CD4-positive, alpha-beta T cell treated with Interleukin-15 for 4 hours (primary cell): ENCODE data around the gene METTL24.

Experiments
- DNase-seq: peaks from one replicate; pipeline ENCODE4 v3.0.0-alpha.2; 2020; ENCODE audit warnings: low spot score

The METTL24 gene

DNA sequence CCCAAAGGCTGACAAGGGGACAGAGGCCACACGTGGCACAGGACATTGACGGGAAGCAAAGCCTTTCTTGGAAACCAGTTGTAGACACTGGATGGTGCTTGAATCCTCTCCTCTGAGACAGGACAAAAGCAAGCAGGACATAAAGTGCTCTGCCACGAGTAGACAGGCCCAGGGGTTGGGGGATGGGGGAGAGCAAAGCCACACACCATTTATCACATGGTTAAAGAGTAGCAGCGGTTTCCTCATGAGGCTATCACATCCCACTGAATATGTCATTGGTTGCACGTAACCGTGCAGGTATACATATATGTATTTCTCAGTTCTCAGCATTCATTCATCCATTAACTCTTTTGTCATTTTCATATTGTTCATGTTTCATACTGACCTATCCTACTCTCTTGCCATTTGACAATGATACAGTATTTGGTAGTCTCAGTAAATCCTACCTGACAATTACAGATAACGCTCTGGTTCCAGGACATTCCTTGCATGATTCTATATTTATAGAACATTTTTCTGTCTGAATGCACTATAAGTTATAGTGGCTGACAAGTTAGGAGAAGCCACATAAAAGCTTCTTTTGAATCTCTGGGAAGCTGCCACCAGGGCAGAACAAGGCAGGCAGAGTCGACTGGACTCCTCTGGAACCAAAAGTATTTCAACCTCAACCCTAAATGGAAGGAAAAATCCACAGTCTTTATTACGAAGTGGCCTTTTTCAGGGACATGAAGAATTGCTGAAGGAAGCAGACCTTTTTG lies 23.5 kb downstream of the METTL24 start:
- no peak for DNase-seq

DNA sequence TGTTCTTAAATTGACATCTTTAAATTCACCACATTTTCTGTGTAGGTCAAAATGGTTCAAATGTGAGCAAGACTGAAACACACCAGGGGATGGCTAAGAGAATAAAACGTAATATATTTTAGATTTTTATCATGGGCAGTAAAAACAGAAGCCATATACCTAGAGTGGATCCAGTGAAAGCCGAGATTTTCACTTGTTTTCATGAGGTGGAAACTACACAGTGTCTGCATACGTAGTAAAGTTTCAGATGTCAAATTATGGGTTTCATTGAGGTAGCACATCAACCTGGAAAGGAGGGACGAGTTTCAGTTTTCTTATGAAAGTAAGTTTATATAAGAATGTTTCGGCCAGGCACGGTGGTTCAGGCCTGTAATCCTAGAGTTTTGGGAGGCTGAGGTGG lies 25.9 kb downstream of the METTL24 start:
- no peak for DNase-seq

DNA sequence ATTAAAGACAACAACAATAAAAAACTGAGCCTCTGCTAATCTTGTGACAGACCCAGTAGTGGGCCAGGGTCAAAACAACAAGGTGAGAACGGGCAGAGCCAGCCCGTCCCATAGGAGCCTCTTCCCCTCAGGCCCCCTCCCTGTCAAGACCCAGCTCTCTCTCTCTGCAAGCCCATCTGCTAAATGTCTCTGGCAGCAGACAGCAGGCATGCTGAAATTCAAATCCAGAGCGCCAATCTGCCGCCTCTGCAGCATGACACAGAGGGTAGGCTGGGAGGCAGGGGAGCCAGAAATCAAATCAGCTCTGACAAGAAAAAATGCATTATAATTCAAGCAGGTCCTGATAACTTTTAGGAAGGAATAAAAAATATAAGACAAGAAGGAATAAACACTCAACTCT lies 26.3 kb downstream of the METTL24 start:
- no peak for DNase-seq

DNA sequence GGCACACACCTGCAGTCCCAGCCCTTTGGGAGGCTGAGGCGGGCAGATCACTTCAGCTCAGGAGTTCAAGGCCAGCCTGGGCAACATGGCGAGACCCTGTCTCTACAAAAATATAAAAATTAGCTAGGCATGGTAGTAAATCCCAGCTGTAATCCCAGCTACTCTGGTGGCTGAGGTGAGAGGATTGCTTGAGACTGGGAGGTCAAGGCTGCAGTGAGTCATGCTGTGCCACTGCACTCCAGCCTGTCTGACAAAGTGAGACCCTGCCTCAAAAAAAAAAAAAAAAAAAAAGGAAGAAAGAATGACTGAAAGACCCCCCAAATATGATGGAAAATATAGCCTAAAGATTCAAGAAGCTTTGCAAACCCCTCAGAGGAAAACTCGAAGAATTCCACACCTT lies 26.8 kb downstream of the METTL24 start:
- DNase-seq, result no peak

DNA sequence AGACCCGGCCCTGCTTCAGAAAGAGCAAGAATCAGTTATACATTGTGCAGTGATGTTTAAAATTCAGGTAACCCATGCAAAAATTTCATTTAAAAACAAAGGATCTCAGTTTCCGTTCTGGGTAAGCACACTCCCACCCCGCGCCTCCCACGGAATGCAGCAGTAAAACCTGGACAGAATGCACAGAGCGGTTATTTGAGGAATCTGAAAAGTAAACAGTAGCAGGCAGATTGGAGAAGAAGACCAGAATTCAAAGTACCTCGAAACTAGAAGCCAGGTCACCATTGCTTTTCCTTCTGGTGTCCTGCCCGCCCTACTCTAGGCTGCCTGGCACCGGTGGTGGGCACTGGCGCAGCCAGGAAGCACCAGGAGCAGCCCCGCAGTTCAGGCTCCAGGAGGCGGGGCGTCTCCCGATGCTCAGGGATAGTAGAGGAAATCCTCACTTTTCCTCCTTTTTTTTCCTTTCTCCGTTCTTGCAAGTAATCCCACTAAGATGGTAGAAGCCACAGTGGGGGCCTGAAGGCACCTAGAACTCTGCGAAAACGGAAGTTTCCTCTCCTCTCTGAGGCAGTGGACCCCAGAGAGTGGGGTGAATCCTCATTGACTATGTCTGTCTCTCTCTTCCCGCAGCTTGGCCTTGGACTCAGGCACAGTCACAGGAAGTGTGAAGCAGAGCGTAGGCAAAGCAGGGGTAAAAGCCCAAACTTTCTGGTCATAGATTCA lies 28.3 kb downstream of the METTL24 start:
- DNase-seq, result no peak

DNA sequence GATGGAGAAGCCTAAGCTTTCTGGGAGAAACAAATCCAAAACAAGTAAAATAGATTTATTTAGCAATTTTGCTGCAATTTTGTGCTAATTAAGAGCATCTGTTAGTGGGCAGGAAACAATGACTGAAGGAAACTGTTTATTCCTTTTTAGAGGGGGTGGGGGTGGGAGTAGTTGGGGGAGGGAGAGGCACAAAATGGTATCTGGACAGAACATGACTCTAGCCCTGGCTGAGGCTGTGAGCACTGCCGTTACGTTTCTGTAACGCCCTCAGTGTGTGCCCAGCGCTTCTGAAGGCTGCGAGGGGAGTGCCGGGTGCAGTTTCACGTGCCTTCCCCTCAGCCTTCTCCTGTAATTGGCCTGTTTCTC lies 28.8 kb downstream of the METTL24 start:
- no peak for DNase-seq

DNA sequence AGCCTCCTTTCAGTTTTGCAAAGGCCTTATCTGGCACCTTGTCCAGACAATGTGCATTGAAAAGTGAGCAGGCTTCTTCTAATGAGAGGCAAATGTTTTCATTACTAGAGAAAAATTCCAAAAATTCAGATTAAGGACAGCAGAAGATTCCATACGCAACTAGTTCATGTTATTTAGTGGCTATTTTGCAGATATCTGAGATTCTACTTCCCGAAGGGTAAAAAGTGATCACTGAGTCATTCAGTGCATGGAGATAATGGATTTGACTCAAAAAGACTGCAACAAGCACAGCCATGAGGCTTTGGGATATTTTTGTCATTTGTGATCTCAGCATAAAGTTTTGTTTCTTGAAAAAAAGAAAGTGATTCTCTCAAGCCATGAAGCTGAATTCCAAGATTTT lies 29.9 kb downstream of the METTL24 start:
- DNase-seq, result no peak

DNA sequence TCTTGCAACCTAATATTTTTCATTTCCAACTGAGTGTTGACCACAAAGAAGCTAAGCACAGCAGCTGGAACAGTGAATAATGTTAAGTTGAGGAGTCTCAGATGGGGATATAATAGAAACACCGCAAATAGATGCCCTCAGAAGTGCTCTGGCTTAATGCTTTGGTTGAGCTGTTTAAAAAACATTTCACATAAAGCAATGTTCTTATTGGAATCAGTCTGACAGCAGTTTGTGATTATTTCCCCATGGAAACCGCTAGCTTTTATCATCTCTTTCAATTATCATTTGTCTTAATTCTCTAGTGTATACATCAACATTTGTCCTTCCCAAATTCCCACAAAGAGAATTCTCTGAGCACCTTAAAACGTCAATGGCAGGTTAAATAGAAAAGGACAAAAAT lies 30.8 kb downstream of the METTL24 start:
- no peak for DNase-seq

DNA sequence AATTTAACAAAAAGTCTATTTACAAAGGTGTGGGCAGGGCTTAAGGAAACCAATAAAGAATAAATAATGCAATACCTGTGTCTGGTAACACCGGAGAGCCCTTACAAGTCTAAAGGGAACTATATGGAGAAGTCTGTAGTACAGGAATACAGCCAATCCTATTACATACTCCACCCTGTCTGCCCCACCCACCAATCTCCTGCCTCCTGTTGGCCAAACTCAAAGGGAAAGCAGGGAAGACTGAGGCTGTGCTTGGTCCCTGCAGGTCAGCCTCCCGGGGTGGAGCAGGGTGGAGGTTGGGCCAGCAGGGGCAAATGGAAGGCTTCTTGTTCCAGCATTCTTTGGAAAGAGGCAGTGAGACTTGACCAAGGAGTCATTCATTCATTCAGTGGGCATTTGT lies 31.5 kb downstream of the METTL24 start:
- DNase-seq, result no peak

DNA sequence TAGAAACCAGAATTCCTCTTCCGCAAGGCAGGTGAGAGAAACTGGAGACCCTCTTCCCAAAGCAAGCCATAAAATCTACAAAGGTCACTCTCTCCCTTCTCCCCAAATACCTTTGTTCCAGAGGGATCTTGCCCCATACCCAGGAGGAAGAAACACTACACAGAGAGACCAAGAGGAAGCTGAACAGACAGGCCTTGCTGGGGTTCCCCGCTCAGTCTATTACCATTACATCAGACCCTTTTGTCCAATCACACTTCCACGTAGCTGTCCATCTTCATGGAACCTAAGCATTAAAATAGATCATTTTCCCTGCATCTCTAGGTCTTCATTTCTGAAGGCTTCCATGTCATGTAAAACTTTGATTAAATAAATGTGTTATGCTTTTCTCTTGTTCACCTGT lies 32.1 kb downstream of the METTL24 start:
- no peak for DNase-seq

DNA sequence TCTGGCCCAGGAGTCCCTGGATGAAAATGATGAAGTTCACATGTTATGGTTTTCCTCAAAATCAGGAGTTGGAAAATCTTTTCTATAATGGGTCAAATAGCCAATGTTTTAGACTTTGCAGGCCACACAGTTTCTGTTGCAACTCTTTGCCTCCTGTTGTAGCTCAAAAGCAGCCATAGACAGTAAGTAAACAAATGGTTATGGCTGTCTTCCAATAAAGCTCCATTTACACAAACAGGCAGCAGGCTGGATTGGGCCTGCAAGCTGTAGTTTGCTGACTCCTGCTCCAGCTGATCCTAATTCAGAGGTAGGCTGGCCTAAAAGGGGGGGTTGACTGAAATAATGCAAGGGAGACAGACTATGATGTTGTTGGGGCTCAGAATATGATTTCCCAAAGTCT lies 33.0 kb downstream of the METTL24 start:
- no peak for DNase-seq

DNA sequence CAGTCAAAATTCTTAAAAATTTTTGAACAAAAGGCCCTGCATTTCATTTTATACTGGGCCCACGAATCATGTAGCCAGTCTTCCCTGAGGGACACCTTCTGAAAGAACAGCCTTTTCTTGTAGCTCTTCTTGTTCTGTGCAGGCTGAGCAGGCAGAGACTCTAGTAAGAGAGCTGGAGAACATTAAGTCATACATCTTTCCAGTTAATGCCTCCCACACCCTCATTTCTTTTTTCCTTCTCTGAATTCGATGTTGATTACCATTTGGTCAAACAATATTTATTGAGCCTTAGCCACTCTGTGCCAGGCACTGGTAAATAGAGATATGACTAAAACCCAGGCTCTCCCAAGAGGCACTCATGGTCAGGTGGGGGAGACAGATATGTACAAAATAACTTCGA lies 33.6 kb downstream of the METTL24 start:
- DNase-seq, result no peak

DNA sequence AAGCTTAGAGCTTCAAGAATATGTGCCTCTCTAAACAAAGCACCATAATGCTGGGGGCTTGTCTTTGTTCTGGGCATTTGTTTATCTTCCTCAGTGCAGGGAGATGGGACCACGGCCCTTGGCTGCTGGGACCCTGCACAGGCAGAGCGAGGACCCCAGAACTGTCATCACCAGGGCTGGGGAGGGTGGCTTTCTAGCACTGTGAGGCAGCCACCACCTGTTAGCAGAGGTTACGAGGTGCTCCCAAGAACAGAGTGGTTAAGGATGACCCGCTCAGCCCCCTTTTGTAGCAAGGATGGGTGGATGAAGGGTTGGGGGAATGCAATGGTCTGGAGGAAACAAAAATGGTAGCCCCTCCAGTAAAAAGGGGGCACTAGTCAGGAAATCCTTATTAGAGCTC lies 34.9 kb downstream of the METTL24 start:
- no peak for DNase-seq

DNA sequence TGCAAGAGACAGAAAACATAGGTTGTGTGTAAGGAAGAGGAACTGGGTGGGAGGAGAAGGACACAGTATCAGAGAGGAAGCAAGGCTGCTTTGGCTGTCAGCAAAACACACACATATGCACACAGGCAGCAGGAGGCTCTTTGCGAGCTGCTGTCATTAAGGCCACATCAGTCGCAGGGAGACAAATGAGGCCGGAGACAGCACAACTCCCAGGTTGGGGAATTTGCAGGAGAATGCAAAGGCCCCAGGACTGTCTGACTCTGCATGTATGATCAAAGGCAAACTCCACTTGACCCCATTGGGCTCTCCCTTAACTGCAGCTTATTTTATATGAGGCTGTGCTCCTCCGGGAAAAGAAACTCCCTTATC lies 35.3 kb downstream of the METTL24 start:
- DNase-seq, result no peak

DNA sequence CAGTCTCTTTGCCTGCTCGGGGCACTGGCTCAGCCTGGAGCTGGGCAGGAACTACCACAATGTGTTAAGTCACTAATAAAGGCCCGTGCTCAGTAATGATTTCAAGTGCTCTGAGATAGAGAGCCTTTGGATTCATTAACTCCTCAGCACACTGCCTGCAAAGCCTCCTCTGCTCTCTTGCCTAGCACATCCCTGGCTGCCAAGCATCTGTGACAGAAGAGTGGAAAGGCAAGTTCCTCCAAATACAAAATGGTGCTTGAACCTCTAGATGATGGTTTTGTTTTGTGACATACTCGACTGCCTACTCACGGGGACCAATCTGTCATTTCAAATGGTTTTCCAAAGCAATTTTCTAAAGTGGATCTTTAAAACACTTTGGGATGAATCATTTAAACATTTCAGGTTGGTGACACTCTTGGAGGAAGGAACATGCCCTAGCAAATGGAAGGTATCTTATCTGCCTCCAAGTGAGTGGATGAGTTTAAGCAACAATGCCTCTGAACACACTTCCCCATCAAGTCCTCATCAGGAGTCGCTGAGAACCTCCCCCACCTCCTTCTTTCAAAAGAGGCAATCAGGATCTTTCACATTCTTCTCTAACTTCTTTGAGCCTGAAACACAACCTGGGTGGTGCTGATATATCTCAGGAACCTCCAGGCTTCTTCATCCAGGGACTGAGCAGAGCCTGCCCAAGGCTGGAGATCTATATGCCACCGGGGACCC lies 35.8 kb downstream of the METTL24 start:
- no peak for DNase-seq

DNA sequence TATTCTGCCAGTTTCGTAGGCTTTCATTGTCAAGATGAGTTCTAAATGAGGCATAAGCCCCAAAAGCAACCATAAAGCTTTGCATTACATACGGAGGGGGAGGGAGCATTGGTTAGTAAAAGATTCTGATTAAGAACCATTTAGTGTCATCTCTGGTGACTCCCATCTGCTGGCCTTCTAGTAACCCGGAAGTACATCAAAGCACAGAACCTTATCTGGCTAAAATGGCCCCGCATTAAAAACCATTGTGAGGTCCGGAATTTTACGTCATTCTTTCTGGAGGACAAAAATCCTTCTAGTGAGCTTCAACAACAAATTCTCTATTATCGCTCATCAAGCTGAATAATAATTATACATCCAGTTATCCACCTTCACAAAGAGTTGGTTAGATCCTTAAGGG lies 37.8 kb downstream of the METTL24 start:
- DNase-seq, result no peak

DNA sequence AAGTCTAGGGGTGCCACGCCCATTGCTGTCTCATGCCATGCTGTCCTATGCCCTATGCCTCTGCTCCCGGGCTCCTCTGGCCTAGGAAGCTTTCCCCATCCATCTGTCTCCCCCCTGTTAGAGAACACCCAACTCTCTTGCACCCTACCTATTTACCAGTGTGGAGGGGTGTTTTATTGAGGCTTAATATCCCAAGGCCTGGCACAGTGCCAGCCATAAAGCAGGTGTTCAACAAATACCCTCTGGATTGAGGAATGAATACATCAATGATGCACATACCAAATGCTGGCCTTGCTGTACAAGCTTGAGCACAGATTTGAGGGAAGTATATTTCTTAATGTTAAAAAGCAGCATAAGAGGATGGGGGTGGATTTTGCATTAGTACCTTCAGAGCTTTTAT lies 38.3 kb downstream of the METTL24 start:
- no peak for DNase-seq

DNA sequence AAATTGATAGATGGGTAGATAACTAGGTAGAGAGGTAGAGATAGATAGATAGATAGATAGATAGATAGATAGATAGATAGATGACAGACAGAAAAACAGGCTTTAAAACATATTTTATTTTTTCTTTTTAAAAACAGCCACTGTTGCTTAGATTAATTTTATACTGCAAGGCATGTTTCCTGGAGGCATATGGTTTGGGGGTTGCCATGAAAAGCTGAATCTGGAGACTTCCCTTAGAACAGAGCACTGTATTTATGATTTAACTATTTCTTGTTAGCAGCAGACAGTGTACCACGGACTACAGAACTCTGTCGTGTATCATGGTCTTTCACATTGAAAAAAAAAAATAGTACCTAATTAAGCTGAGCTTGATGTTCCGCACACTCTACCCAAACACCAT lies 38.8 kb downstream of the METTL24 start:
- no peak for DNase-seq

DNA sequence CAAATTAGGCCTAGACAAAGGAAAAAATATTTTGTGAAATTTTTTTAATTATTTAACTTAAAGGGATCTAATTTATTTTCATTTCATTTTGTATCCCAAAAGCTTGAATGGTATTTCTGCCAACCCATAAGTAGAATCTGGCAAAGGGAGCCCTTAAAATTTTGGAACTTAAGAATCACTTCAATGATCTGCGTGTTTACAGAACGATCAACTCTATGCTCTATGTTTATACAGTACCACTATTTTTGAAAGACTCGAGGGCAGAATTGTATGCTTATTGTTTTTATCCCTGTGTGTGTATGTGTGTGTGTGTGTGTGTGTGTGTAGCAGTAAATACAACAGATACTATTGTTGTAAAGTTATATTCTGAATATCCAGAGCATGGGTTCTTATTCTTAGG lies 39.2 kb downstream of the METTL24 start:
- no peak for DNase-seq

DNA sequence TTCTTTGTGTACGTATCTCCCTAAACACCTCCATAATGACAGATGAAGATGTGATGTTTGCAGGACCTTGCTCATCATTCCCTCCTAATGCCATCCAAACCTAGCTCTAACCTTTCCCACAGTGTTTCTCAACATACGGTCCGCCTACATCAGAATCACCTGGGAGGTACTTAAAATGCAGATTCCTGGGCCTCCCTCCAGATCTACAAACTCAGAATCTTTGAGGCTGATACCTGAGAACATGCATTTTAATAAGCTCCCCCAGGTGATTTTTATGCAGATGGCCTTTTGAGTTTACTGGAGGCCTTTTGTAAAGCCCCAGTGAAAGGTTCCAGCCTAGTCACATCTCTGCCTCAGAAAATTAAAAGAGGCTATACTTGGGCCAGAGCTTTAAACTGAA lies 40.5 kb downstream of the METTL24 start:
- no peak for DNase-seq

DNA sequence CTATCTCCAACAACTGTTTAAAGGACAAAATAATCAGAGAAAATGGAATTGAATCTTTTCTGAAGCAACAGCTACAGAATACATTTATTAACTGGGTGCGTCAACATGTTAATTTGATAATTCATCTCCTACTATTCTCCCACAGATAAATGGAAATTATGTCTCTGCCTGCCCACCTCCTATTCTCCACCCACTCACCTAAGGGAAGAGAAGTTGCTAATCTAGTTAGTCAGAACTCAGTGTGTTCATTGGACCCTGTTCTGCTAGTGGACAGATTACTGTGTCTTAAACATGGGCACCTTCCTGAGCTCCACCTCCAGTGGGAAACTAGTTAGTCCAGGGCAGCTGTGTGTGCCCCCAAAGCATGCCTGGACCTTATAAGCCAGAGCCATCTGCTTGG lies 41.0 kb downstream of the METTL24 start:
- DNase-seq, result no peak

DNA sequence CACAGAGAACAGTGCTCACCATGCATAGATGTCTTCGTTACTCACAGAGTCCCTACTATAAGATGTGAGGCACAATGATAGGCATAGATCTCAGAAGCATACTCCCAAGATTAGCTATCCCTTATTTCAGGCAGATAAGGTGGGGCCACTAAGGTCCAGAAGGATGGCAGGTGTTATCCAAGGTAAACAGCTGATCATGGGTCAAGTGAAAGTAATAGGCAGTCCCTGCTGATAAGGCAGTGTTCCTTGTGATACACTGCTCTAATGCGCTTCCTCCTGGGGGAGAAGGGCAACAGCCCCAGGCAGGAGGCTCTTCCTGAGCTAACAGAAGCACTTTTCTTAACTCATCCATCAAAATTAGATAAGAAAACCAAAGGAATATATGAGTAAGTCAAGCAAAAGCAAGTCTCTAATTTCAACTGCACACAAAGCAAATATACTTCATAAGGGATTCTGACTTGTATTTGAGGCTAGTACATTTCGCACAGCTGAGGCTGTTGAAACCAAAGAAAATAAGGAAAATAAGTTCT lies 42.2 kb downstream of the METTL24 start:
- DNase-seq, result no peak

DNA sequence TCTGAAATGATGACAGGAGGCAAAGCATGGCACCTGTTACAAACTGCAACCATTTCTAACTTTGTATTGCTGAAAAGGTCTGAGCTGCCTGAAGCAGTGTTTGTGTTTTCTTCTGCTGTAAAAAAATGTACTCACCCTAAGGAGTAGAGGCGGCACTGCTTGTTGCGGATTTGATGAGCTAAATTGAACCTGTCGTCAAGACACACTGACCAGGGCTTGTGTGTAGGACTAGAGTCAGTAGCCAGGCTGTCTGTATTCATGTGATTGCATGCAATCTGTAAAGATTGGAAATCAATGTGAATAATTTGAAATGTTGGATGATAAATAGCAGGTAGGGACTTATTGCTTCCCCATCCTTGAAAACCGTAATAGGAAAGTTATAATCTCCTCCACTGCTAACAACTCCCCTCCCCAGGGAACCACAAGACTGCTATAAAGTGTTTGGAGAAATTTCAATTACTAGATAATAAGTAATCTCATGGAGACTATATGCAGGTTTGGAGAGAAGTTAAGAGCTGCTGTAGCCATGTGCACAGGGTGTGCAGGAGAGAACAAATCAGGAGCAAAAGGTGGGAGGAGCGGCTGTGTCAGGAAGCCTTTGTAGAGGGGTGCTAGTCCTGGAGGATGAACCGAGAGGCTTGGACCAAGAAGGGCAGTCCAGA lies 42.8 kb downstream of the METTL24 start:
- no peak for DNase-seq
